Esophagus muscularis mucosa (tissue), 4 donors: ENCODE measurements around the gene SLC6A18.

Source experiments
- EP300 ChIP-seq: sonication (generic); formaldehyde crosslinking; IDR thresholded peaks from one replicate; pipeline ENCODE4 v1.6.1; 2017; ENCODE audit warnings: antibody characterized with exemption
- POLR2A ChIP-seq: fragments of 450-650 bp; IDR thresholded peaks from one replicate; pipeline ENCODE4 v1.6.1; 2017; ENCODE audit warnings: antibody characterized with exemption, moderate library complexity, mild to moderate bottlenecking, low read depth
- POLR2AphosphoS5 ChIP-seq, 2 donors: sonication (generic); formaldehyde crosslinking; IDR thresholded peaks; one replicate each; pipeline ENCODE4 v1.6.1; 2017; ENCODE audit warnings: antibody characterized with exemption in 2 of 2
- TF ChIP-seq, protein P1 (sequence below), 3 experiments: fragments of 200-600 bp in 2 of 3; fragments of 450-650 bp in 1 of 3; sonication (generic) in 2 of 3; IDR thresholded peaks; one replicate each; pipeline ENCODE4 v1.5.1; 2017 to 2019; ENCODE audit warnings: antibody characterized with exemption in 3 of 3, mild to moderate bottlenecking in 2 of 3, moderate library complexity in 1 of 3

- TF ChIP-seq POLR2A (no peak), POLR2AphosphoS5 (IDR thresholded peaks at IDR 0.05) (no peak), EP300 (no peak)
- TF ChIP-seq, protein P1, sequence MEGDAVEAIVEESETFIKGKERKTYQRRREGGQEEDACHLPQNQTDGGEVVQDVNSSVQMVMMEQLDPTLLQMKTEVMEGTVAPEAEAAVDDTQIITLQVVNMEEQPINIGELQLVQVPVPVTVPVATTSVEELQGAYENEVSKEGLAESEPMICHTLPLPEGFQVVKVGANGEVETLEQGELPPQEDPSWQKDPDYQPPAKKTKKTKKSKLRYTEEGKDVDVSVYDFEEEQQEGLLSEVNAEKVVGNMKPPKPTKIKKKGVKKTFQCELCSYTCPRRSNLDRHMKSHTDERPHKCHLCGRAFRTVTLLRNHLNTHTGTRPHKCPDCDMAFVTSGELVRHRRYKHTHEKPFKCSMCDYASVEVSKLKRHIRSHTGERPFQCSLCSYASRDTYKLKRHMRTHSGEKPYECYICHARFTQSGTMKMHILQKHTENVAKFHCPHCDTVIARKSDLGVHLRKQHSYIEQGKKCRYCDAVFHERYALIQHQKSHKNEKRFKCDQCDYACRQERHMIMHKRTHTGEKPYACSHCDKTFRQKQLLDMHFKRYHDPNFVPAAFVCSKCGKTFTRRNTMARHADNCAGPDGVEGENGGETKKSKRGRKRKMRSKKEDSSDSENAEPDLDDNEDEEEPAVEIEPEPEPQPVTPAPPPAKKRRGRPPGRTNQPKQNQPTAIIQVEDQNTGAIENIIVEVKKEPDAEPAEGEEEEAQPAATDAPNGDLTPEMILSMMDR (IDR thresholded peaks at IDR 0.05) = no peak
Observed at GRCh38 chr5:1208221-1208742, 16.9 kb upstream of the SLC6A18 start.
